ENCODE measurements around the gene ST6GALNAC3.

DNA sequence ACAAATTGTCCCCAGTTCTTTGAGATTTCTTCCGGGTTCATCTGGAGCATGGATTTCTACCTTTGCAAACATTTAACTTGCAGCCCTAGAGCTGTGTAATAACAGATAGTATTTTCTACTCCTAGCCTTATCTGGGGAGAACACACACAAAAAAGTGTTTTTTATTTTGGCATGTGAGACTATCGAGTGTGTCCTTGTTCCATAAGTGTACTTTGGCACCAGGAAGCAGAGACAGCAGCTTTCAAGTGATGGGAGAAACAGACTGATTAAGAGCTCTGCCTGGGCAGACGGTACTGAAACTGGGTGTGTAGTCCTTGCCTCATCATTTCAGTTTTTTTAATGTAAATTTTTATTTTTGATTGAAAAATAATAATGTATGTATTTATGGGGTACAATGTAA is 297.4 kb downstream of the ST6GALNAC3 start:
- TF ChIP-seq, protein P1, sequence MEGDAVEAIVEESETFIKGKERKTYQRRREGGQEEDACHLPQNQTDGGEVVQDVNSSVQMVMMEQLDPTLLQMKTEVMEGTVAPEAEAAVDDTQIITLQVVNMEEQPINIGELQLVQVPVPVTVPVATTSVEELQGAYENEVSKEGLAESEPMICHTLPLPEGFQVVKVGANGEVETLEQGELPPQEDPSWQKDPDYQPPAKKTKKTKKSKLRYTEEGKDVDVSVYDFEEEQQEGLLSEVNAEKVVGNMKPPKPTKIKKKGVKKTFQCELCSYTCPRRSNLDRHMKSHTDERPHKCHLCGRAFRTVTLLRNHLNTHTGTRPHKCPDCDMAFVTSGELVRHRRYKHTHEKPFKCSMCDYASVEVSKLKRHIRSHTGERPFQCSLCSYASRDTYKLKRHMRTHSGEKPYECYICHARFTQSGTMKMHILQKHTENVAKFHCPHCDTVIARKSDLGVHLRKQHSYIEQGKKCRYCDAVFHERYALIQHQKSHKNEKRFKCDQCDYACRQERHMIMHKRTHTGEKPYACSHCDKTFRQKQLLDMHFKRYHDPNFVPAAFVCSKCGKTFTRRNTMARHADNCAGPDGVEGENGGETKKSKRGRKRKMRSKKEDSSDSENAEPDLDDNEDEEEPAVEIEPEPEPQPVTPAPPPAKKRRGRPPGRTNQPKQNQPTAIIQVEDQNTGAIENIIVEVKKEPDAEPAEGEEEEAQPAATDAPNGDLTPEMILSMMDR (IDR thresholded peaks at IDR 0.05) = no peak
- TF ChIP-seq POLR2A (IDR thresholded peaks at IDR 0.05) = no peak

All from heart left ventricle (tissue), 13 donors.